Adrenal gland (tissue), 12 donors: ENCODE results near the gene LATS2. TPM values are rescaled to one million over a fixed set of nuclear protein-coding genes. Genes with fewer than 3 reads are reported as not detected.
"Not testable (repeated sequence)": the region's sequence is repeated elsewhere in the genome, so short reads cannot be mapped to it uniquely, and the experiment has no call there.

Experiments used
- DNase-seq, 7 donors: peaks; one replicate each; pipeline ENCODE4 v3.0.0-alpha.2; 2019 to 2020
- H3K27ac ChIP-seq, 5 donors: fragments of 200-600 bp; sonication (generic) in 4 of 5; 1 replicate in 3 of 5; 2 replicates in 2 of 5; pipeline versions ENCODE4 v1.5.1 to v1.8.0; 2016 to 2020; ENCODE audit warnings: mild to moderate bottlenecking in 1 of 5
- H3K27me3 ChIP-seq: fragments of 200-600 bp; 2 replicates; pipeline ENCODE4 v1.8.0; 2021
- H3K36me3 ChIP-seq, 2 donors: fragments of 200-600 bp; replicated peaks in 1 of 2; 1 replicate in 1 of 2; 2 replicates in 1 of 2; pipeline versions ENCODE4 v1.5.1 to v1.8.0; 2018 to 2022
- H3K4me1 ChIP-seq, 2 donors: fragments of 200-600 bp; replicated peaks in 1 of 2; 1 replicate in 1 of 2; 2 replicates in 1 of 2; pipeline versions ENCODE4 v1.5.1 to v1.8.0; 2018 to 2021
- H3K4me3 ChIP-seq, 4 donors: fragments of 200-600 bp; sonication (generic) in 3 of 4; one replicate each; pipeline ENCODE4 v1.5.1; 2016 to 2018
- H3K9me3 ChIP-seq, 3 donors: fragments of 200-600 bp; sonication (generic) in 1 of 3; replicated peaks in 1 of 3; 1 replicate in 2 of 3; 2 replicates in 1 of 3; pipeline versions ENCODE4 v1.5.1 to v1.8.0; 2016 to 2021
- CTCF ChIP-seq, 6 experiments: fragments of 450-650 bp in 4 of 6; fragments of 200-600 bp in 2 of 6; sonication (generic) in 1 of 6; IDR thresholded peaks; 1 replicate in 5 of 6; 2 replicates in 1 of 6; pipeline versions ENCODE4 v1.5.1 to v1.8.0; 2016 to 2021; ENCODE audit warnings: antibody characterized with exemption in 6 of 6, mild to moderate bottlenecking in 2 of 6, moderate library complexity in 1 of 6
- POLR2A ChIP-seq, 2 donors: fragments of 450-650 bp; IDR thresholded peaks; one replicate each; pipeline ENCODE4 v1.6.1; 2017; ENCODE audit warnings: antibody characterized with exemption in 2 of 2, mild to moderate bottlenecking in 2 of 2, moderate library complexity in 1 of 2
- WGBS, 4 donors: extraction: QIAGEN DNeasy Blood & Tissue Kit in 2 of 4; methylation state at CpG; one replicate each; pipeline versions ENCODE4 v1.1.5 to v1.1.7; 2013 to 2017; 5-methylcytosine and 5-hydroxymethylcytosine counted together
- intact Hi-C, 2 donors: fragments of 100-400 bp; cut with DNase I; formaldehyde crosslinking; loops; one replicate each; pipeline versions ENCODE4 v1.14.1 to v1.15.0; 2022 to 2023
- polyA plus RNA-seq, 3 donors: library from polyadenylated mRNA; stranded (reverse); fragments of 200-250 nt in 2 of 3; fragments of 350-450 nt in 1 of 3; fragmentation: Illumina TruSeq in 1 of 3; extraction: RNeasy Lipid Tissue Mini Kit (QIAGEN cat#74804) in 1 of 3; gene quantifications; one replicate each; pipeline ENCODE4 v1.2.3, GENCODE V29; 2013 to 2014
- total RNA-seq, 9 donors: library from RNA; depleted of rRNA in 4 of 9; stranded (reverse); fragments of >200 nt in 4 of 9; fragments of 120-200 nt in 1 of 9; fragmentation: NEBNext Ultra II Directional in 1 of 9; extraction: Animal tissue kit (Norgen Biotek cat#: 25700) in 1 of 9; gene quantifications; one replicate each; pipeline versions ENCODE4 v1.1.0 to v1.2.4, GENCODE V29; 2013 to 2023
- donor health status: healthy with polysubstance abuse.
- donor health status: Bipolar disorder and iron deficiency.
- donor health status: DM: yes; HTN: yes; CAD: no.
- donor health status: DM: no; HTN: no; CAD: no.
- donor health status: DM: no; HTN: no; CAD: no.
- donor health status: DM: yes; HTN: yes; CAD: no.

LATS2 gene
- total and polyA plus RNA-seq, 12 donors: 7.4 to 35.6 (median 23.3) TPM

GRCh38 chr13:20960663-20961309 lies 100.6 kb downstream of the LATS2 start:
- no peak overlapping the region for H3K27ac ChIP-seq
- TF ChIP-seq CTCF (IDR thresholded peaks at IDR 0.05) (no peak), POLR2A (IDR thresholded peaks at IDR 0.05) (no peak)
- WGBS, 4 donors: 39 to 55% (median 45%) methylated on average over 11 to 14 of the region's 14 CpGs
- intact Hi-C loops: no loop called here
- no peaks in the 10 kb centered on the region for H3K9me3 ChIP-seq
- H3K36me3 ChIP-seq: no peaks in the 10 kb centered on the region
- no peak for DNase-seq
- H3K4me3 ChIP-seq: no peak overlapping the region
- H3K4me1 ChIP-seq: no peaks in the 10 kb centered on the region
- peaks cover 3% of the 10 kb centered on the region for H3K27me3 ChIP-seq

GRCh38 chr13:20957049-20957620 lies 104.3 kb downstream of the LATS2 start:
- H3K27me3 ChIP-seq, intact Hi-C loops, H3K36me3 ChIP-seq, H3K4me3 ChIP-seq, DNase-seq, H3K4me1 ChIP-seq, H3K27ac ChIP-seq, H3K9me3 ChIP-seq: not testable (repeated sequence)
- 83 to 89% (median 85%) methylated on average over 10 of the region's 10 CpGs for WGBS, 4 donors

GRCh38 chr13:20955496-20955895 lies 105.9 kb downstream of the LATS2 start:
- Histone ChIP-seq H3K9me3 (no peaks in the 10 kb centered on the region), H3K27me3 (peaks cover 10% of the 10 kb centered on the region), H3K4me1 (no peaks in the 10 kb centered on the region), H3K27ac (no peak overlapping the region), H3K36me3 (no peaks in the 10 kb centered on the region), H3K4me3 (no peak overlapping the region)
- intact Hi-C loops: no loop called here
- no peak for DNase-seq
- 87 to 91% (median 90%) methylated on average over 6 of the region's 6 CpGs for WGBS, 4 donors
- TF ChIP-seq CTCF (IDR thresholded peaks at IDR 0.05) (no peak), POLR2A (IDR thresholded peaks at IDR 0.05) (no peak)

- Histone ChIP-seq H3K27me3 (peaks cover 10% of the 10 kb centered on the region), H3K4me3 (no peak overlapping the region), H3K36me3 (no peaks in the 10 kb centered on the region), H3K4me1 (no peaks in the 10 kb centered on the region), H3K27ac (no peak overlapping the region), H3K9me3 (no peaks in the 10 kb centered on the region)
- intact Hi-C loops: no loop called here
- no peak for DNase-seq
- no peak for TF ChIP-seq CTCF (IDR thresholded peaks at IDR 0.05)
- TF ChIP-seq POLR2A (IDR thresholded peaks at IDR 0.05): no peak
- WGBS, 4 donors: 64 to 67% (median 65%) methylated on average over 13 to 16 of the region's 16 CpGs
These were observed 108.0 kb downstream of the LATS2 start for GRCh38 chr13:20953245-20953931.
